ENCODE data around the gene CDH13. TPM values are rescaled to one million over a fixed set of nuclear protein-coding genes. Genes with fewer than 3 reads are reported as not detected.

CDH13 gene
- total and polyA plus RNA-seq, 2 donors (not counting 3 experiments of a cell fraction or from before 2014, with no cell fraction given): 96.6 to 124 TPM

- CTCF ChIA-PET: no interaction called here
- no peaks in the 10 kb centered on the region for H3K79me2 ChIP-seq (ENCODE audit: control insufficient read depth, insufficient read depth, low read length)
- H3K9ac ChIP-seq (replicated peaks; ENCODE audit: extremely low read depth, insufficient read depth, low read length): no peak overlapping the region
- no peaks in the 10 kb centered on the region for H3K36me3 ChIP-seq (ENCODE audit: control insufficient read depth in 2 of 2, extremely low read depth in 1 of 2, insufficient read depth in 2 of 2, low read length in 2 of 2)
- no peak for DNase-seq (ENCODE audit: low read depth, low spot score)
- TF ChIP-seq POLR2A (IDR thresholded peaks at IDR 0.05; ENCODE audit: low read depth, low read length) (no peak), MYC (IDR thresholded peaks at IDR 0.05; ENCODE audit: low read depth, low read length) (no peak), MAX (IDR thresholded peaks at IDR 0.05; ENCODE audit: insufficient read depth, insufficient read length) (no peak), FOS (IDR thresholded peaks at IDR 0.05; ENCODE audit: borderline replicate concordance, insufficient read depth, low read length) (no peak), CTCF (IDR thresholded peaks at IDR 0.05; ENCODE audit: extremely low read depth in 1 of 2, insufficient read depth in 1 of 2, low read depth in 1 of 2, low read length in 2 of 2) (no peak), GATA2 (IDR thresholded peaks at IDR 0.05; ENCODE audit: insufficient read depth, insufficient read length, low read depth, low read length) (no peak), POLR2AphosphoS5 (IDR thresholded peaks at IDR 0.05; ENCODE audit: insufficient read depth, low read depth, low read length) (no peak), EZH2 (IDR thresholded peaks at IDR 0.05; ENCODE audit: borderline replicate concordance, low read depth, low read length, severe bottlenecking) (no peak), JUN (IDR thresholded peaks at IDR 0.05; ENCODE audit: borderline replicate concordance, insufficient read depth, insufficient read length, low read depth) (no peak)
- no peaks in the 10 kb centered on the region for H3K9me3 ChIP-seq (replicated peaks; ENCODE audit: control insufficient read depth, insufficient read depth, low read length)
- dilution Hi-C loops (cut with MboI; ENCODE audit: extremely low pct_ligation_motif_present, low sequenced_read_pairs): no loop called here
- FAIRE-seq: no peak
- H2AFZ ChIP-seq (ENCODE audit: low read depth, low read length): no peak overlapping the region
- H3K27ac ChIP-seq (ENCODE audit: insufficient read depth, low read depth, low read length): no peak overlapping the region
- BruUV-seq (replicated peaks): no TSS peak
- POLR2A ChIA-PET: no interaction called here
- H3K4me3 ChIP-seq (replicated peaks in 1 of 3; ENCODE audit: insufficient read depth in 1 of 3, low read depth in 1 of 3, low read length in 3 of 3): no peak overlapping the region
- no peak overlapping the region for H3K4me2 ChIP-seq (ENCODE audit: insufficient read depth, low read length)
- H3K27me3 ChIP-seq (ENCODE audit: control insufficient read depth in 2 of 2, insufficient read depth in 2 of 2, low read length in 2 of 2): no peaks in the 10 kb centered on the region
- intact Hi-C loops (cut with micrococcal nuclease): no loop called here
- H3K4me1 ChIP-seq (ENCODE audit: control insufficient read depth, extremely low read depth, insufficient read depth, low read length): peaks cover 6% of the 10 kb centered on the region
- H4K20me1 ChIP-seq (replicated peaks; ENCODE audit: control insufficient read depth, extremely low read depth, insufficient read depth, low read length): no peaks in the 10 kb centered on the region
- no peaks in the 10 kb centered on the region for H3K9me1 ChIP-seq (replicated peaks; ENCODE audit: control insufficient read depth, extremely low read depth, insufficient read depth, low read length)
Measured at GRCh38 chr16:83037884-83038283, 411.1 kb downstream of the CDH13 start.

Data from endothelial cell of umbilical vein (primary cell).